Lung microvascular endothelial cell (primary cell): ENCODE results near the gene ATP11C. TPM values are rescaled to one million over a fixed set of nuclear protein-coding genes. Genes with fewer than 3 reads are reported as not detected.

ENCODE experiments used
- DNase-seq, 2 donors: peaks; one replicate each; pipeline versions ENCODE4 v3.0.0 to v3.0.0-alpha.2; 2010; ENCODE audit warnings: low read depth in 2 of 2
- total RNA-seq: library from RNA; depleted of rRNA; stranded (reverse); fragments of >200 nt; gene quantifications from 2 replicates; pipeline ENCODE4 v1.2.1, GENCODE V29; 2014

ATP11C gene
- total RNA-seq, 1 donor from 2014 or later, result 67.3 TPM

DNA sequence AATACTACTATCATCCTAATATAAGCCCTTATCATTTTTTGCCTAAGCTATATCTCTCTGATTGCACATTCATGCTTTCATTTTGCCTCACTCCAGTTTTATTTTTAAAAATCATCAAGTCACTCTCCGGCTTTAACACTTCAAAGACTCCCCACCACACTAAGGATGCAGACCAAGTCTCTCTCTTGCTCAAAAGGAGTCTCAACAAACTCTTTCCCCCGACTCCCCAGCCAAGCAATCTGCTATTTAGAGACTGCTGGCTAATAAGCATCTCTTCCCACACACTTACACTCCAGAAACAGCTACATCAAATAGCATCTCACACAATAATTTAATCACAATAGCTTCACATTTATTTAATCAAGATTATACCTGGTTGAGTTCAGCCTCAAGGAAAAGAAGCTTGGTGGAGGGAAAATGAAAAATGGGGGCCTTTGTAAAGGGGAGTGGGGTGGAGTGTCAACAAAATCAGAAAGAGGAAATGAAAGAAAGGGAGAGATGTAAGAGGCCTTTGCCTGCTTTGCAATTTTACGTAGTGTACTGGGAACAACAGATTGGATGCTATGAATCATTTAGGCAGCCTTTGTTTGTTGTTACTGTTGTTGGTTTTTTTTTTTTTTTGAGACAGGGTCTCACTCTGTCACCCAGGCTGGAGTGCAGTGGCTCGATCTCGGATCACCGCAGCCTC, 120.8 kb downstream of the ATP11C start:
- no peak for DNase-seq

DNA sequence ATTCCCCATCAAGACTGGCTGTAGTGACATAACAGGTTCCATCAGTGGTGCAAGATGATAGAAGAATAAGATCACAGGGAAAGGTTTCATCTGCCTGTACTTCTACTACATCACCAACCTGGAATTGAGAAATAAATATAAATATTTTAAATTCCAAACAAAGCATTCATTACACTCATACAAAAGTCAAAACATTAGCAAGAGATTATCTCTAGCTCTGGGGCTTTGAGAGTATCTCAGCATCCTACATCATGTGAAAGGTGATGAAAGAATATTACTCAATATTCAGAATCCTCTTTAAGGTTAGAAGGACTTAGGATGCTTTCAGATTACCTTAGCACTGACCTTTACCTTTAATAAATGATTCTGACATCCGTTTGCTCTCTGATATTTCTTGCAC, 128.4 kb downstream of the ATP11C start:
- no peak for DNase-seq

DNA sequence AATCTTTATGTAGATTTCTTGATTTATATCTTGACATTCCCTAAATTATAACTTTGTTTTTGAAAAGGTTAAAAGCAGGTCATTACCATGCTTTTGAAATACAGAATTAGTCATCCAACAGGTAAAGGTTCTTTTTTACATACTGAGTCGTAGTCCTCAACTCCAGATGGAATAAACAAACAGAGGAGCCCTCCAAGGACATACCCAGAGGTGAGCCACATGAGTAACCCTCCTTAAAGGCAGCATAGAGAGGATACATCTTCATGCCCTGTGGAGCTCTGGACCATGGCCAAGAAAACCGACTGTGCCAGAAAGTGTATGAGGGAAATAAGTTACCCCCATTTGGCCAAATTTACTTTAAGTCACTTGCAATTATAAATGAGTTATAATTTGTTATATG, 129.6 kb downstream of the ATP11C start:
- no peak for DNase-seq

DNA sequence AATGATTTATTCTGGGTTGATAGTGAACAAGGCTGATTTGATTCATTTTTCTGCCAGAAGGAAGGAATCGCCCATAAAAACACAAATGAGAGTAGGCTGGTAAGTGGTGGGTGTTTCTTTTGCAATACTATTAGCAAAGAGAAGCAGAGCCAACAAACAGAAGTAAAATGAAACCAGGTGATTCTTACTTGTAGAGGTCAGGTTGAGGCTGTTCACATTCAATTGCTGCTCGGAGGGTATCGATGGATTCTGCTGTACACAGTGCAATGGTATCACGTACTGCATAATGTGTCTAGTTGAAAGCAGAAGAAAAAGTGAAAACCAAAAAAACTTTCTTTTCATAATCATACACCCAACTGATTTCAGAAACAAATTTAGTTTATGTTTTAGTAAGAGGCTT, 130.8 kb downstream of the ATP11C start:
- DNase-seq, result no peak

DNA sequence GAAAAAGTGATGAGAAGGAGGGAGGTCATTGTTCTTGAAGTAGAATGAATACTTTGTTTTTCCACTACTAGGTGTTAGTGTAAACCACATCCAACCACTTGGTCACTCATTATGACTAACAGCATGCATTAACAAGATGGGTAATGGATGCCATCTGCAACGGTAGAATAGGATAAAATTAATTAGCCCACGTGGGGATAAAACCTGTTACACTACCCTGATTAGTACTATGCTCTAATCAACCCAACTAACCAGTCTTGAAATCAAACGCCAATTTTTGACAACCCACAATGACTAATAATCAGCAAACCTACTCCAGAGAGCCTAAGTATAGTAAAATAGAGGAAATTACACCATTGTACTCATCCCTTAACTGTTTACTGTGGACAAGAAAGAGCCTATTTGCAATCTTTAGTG, 131.4 kb downstream of the ATP11C start:
- DNase-seq, result no peak

DNA sequence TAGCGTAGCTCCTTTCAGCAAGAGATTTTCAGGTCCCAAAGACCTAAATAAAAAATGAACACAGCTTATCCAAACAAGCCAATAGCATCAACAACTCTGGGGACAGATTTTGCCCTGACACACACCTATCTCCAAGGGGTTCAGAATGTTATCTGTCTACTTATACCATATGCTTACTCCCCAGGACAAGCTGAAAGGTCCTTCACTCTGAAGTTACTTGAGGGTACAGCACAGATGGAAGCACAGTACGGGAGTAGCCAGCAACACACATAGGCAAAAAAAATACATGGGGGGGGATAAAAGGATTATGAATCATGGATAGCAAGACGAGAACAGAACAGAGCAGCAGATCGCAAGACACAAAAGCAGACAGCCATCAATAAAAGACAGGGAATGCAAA, 134.2 kb downstream of the ATP11C start:
- no peak for DNase-seq

DNA sequence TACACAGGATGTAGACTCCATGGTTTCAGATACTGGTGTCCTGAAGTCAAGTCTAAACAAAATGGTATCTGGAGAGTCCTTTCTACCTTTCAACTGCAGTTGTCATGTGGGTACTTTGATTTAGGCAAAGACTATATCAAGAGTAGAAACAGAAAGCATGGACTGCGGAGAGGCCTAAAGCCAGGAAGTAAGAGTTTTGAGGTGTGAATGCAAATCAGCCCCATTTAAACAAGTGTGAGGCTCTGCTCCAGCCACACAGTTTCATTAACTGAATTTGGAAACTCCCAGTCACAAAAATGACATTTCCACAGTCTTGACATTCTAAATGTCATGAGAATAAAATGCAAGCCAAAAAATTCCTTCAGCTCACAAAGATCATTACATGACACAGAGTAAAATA, 137.7 kb downstream of the ATP11C start:
- DNase-seq, result no peak

DNA sequence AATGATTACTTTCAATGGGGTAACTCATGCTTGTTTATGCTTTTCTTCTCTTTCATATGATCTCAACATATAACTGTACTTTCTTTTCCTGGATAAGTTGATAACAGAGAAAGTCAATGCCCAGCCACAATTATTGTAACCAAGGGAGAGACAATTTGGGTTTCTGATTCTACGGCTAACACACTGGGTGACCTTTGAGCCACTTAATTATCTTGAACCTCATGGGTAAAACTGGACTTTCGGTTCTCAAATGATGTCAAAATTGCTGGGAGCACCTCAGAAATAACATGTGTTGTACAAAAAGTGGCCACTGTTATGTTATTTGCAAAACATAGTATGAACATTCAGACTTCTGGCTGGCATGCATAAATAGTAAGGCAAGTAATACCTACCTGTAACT, 145.3 kb downstream of the ATP11C start:
- no peak for DNase-seq

DNA sequence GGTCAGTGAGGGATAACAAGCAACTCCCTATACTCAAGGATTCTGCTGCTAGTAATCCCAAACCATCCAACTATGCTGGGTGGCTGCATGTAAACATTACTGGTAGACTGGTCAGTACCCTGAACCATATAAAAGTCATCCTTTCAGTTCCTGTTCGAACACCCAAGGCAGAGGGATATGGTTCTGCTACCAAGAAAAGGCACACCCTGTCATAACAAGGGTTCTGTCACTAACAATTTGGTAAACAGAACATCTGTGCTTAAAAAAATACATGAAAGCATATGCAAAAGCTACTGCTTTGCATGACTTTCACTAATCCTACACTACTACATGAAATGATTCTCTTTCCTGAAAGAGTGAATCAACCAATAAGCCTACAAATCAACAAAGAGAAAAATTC, 148.0 kb downstream of the ATP11C start:
- DNase-seq, result no peak

DNA sequence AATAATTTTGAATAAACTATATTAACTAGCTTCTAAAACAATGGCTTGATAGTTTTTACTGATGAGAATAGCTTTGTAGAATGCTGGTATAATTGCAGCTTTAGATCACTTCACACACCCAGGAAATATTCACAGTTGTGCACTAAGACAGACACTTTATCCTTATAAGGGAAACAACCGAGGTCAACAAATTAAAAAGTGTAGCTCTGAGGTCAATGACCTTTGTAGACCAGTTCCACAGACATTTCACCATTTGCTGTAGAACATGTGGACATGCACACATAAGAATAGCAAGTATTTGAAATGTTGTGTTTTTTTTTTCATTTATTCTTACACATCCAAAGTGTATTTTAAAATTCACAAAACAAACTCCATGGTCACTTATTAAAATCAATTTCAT, 148.9 kb downstream of the ATP11C start:
- DNase-seq, result no peak

DNA sequence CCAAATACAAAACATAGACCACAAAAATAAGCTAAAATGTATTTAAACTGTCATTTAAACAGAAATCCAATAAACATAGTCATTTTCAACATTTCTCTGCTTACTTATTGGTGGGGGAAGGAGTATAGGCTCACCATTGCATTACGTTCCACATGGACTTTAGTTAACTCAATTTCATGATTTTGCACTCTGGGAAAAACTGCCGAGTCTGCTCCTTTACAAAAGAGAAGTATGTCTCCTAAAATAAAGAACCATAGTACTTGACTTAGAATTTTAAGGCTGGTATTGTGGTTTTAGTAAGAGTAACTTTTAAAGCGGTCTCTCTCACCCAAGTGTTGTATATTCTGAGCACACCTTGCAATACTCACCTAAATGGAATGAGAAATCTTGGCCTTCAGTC, 149.8 kb downstream of the ATP11C start:
- no peak for DNase-seq

DNA sequence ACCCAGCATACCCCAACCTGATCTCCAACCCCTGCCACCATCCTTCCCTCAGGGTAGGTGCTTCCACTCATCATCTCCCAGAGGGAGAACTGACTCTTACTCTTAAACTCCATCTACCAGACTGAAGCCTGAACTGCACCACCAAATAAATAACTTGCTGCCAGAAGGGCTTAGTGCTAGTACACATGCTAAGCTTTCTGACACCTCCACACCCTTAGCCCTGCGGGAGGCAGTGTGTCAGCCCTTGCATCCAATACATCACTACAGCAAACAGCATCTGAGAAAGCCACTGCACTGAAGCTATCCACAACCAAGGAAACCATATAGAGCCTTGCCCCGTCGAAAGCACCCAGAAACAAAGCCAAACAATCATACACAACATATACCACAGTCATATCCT, 156.3 kb downstream of the ATP11C start:
- peak in 1 of 2 donors; percentile 3 for DNase-seq

DNA sequence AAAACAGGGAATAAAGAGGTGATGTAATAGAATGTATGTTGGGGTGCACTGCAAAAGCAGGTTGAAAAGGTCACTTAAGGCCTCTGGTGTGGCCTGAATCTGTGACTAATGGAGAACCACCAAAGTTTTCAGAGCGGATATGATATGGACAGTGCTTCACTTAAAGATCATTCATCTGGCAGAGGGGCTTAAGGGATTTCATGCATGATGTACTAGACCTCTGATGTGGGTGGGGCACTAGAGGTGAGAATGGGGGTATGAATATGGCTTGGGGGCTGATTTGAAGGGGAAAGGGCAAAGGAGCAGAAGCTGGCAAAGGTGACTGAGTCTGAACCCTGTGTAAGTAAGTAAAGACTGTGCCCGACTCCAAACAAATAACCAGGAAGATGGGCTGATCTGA, 162.5 kb downstream of the ATP11C start:
- no peak for DNase-seq

DNA sequence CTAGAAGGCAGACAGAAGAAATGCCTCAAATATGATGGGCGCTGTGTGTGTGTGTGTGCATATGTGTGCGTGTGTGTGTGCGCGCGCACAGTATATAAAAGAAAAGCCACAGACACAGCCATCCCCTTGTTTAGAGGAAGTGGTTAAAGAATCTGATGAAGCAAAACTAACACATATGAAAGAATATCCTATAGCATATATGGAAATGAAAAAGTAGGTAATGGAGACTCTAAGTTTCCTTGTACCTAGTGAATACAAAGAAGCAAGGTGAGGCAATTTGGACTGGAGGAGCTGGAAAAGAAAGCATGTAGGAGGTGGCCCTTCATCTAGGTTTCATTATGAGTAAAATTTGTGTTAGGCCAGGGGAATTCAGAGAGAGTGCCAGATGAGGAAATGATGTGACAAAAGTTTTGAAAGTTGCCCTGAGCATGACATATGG, 166.3 kb downstream of the ATP11C start:
- no peak for DNase-seq

DNA sequence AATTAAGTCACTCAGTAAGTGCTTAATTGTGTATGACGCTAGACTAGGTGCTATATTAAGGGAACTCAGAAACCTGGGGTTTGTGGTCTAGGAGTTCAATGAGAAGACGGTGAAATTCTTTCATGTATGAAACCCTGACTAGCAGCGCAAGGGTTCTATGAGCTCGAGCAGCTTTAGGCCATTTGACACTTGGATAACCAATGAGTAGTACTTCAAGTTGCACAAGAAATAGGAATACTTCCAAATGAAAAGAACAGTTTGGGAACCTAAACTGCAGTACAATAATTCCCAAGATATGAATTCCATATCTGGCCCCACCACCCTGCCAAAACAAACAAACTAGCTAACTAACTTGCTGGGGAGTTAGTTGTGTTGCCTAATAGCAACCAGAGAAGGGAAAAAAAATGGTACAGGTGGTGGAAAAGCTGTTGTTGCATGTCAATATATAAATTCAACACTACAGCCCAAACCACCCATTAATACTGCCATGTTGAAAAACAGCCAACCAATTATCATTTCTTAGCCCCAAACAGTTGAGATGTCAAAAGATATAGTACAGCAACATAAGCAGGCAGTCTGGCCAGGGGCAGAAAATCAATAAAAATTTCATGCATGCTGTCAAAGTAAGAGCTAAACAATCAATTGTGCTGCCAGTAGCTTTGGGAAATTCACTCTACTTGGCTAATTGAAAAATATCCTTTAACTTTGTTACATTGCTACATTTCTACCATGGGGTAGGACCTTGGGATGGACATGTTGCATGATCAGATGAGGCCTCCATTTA, 170.3 kb downstream of the ATP11C start:
- DNase-seq, result peak in 1 of 2 donors; percentile 8

DNA sequence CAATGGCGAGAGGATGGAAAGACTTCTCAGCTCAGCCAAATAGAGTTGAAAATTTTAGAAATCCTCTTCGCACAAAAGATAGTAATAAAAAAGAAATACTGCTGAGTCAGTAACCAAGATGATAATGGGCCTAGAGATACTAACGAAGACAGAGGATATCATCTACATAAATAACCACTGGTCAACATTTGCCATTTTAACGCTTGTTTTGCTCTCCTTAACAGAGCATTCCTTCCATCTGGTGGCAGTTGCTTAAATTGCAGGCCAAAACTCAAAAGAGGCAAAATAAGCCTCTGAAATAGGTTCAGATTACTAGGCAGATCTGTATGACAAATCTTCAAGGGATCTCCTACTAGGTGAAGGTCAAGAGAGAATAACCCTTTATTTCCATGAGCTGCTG, 173.2 kb downstream of the ATP11C start:
- DNase-seq, result peak; percentile 18 to 44

DNA sequence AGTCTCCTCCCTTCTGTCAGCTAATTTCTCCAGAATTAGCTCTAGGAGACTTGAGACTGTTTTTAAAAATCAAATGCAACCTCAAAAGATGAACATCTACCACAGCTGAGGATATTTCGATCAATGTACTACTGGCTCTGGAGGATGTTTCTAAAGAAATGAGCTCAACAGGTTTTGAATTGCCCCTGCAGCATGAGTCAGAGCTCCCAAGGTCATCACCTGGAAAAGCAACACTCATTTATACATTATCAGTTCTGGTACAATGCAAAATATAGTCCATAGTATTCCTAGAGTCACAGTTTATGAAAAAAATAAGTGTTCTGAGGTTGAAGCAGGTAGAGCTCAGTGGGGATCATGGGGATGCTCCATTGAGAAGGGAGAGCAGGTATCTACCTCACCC, 174.0 kb downstream of the ATP11C start:
- DNase-seq, result peak in 1 of 2 donors; percentile 5

DNA sequence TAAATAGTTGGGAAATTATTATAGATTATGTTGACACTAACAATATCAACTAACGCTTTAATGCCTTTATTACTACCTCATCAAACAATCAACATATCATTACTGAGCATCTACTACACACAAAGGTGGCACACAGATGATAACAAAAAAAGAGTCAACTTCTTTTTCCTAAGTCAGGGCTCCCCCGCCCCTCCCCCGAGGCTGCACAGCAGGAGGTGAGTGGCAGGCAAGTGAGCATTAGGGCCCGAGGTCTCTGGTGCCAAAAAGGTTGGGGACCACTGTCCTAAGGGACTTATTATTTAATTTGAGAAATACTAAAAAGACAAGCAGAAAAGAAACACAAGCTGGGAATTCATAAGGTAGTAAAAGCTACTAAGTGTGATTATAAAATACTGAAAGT, 174.6 kb downstream of the ATP11C start:
- no peak for DNase-seq

DNA sequence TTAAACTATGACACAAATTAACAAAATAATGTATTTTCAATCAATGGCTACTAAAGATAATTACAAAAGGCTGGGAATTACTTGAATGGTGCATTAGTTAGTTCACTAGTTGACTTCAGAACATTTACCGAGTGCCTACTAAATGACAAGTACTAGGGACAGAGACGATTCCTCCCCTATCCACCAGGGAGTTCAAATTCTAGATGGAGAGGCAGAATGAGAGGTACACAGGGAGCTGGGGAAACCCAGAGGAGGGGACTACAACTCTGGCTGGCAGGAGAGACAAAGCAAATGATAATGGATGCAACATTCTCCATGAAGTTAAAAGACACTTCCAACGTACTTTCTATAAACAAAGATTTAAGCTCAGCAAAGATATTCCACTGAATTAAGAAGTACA, 181.8 kb downstream of the ATP11C start:
- no peak for DNase-seq

DNA sequence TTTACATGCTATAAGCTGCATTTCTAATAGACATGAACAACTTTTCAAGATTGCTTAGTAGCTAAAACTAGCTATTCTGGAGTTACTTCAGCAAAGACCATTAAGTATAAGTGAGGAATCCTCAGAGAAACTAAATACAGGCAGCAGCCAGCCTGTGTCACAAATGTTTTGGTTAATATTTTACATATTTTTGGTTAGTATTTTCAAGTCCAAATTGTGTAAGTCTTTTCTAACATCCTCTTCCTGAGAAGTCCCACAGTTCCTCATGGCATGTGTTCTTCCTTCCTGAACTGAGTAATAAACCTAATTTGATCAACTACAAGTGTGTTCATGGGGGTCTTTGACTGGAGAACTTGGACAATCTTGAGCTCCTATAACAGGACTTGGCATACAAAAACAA, 182.5 kb downstream of the ATP11C start:
- DNase-seq, result no peak

DNA sequence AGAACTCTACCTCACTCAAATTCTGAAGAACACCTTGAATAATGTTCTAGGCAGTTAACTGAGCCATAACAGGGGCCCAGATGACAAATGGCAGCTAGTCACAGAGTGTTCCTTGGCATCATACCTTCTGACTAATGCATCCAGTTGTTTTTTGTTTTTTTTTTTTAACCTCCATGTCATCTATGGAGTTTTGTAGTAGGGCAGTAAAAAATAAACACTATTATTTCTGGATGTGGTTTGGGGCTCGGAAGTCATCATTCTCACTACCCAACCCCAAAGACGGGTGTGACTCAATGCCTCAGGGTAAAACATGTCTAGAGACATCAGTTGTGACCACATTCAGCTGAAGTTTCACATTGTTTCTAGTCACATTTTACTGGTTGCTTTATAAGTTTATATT, 193.7 kb downstream of the ATP11C start:
- DNase-seq, result peak; percentile 12 to 48

DNA sequence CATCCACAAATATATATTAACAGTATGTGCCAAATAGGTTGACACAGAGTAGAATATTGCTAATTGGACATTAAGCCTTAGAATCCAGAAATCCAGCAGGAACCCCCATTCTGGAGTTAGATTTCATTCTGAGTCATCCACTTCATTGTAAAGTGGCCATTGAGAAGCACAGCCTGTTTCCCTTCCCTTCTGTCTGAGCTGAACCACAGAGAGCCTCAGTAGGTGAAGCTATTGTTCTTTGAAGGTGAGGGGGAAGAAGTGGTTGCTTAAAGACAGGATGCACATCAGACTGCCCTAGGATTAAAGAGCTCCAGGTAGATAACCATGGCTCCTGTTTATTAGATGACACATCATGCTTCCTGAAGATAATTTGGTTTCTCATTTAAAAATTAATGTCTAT, 194.3 kb downstream of the ATP11C start:
- DNase-seq, result peak in 1 of 2 donors; percentile 57

DNA sequence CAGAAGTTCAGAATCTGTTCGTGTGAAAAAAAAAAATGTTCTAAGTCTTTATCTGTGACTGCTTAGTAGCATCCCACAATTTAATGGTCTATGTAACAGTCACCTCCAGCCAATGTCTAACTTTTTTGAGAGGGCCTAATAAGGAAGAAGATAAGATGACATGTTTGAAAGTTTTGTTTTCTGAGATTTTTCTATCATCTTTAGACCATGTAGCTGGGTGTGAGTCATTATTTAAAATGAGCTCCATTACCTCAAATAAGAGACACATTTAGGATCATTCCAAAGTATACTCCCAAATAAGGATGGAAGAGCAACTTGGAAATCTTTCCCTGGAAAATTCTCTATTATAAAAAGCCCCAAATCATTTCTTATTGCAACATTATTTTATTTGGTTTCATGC, 196.7 kb downstream of the ATP11C start:
- no peak for DNase-seq
